K562 treated with DMSO at 1 percent for 12 hours (cell line): ENCODE data around the gene MRPL55. TPM values are rescaled to one million over a fixed set of nuclear protein-coding genes. Genes with fewer than 3 reads are reported as not detected.

Source experiments
- total RNA-seq: library from RNA; unstranded; fragments of 300-600 nt; gene quantifications from 2 replicates; pipeline ENCODE4 v1.2.3, GENCODE V29; 2022; ENCODE audit not compliant: insufficient read depth

MRPL55 gene
- 122 and 168 TPM in 2 replicates for total RNA-seq

GRCh38 chr1:228109073-228109961 lies at the start of gene MRPL55:
Gene MRPL55 (minus strand): TSS chr1:228109299. CDS start chr1:228108260, 1,039 bp downstream.

GRCh38 chr1:228149406-228150119 lies 40.5 kb upstream of the MRPL55 start, which contains the start of gene GJC2:
Gene GJC2 (plus strand): TSS chr1:228149930. CDS start chr1:228157759, 7,829 bp downstream.

GRCh38 chr1:228139931-228140723 lies 31.0 kb upstream of the MRPL55 start, which contains the start of gene GUK1:
Gene GUK1 (plus strand): TSS chr1:228140279. CDS start chr1:228140303, 24 bp downstream.

GRCh38 chr1:228102791-228103620 lies 6.1 kb downstream of the MRPL55 start, which contains the start of gene C1orf35:
Gene C1orf35 (minus strand): TSS chr1:228103325. CDS start chr1:228103227, 98 bp downstream.

GRCh38 chr1:228082214-228082917 lies 26.7 kb downstream of the MRPL55 start, which contains the start of gene ARF1:
Gene ARF1 (plus strand): TSS chr1:228082708. CDS start chr1:228097115, 14,407 bp downstream.

Other genes starting within 250 kb of the MRPL55 start
- 0.25 and 0.38 TPM in 2 replicates for gene WNT9A, start 161.4 kb downstream of the MRPL55 start, total RNA-seq
- not detected in 2 replicates for gene WNT3A, start 102.3 kb downstream of the MRPL55 start, total RNA-seq
- gene ARF1, start 26.6 kb downstream of the MRPL55 start, total RNA-seq: 456 and 567 TPM in 2 replicates
- gene C1orf35, start 6.0 kb downstream of the MRPL55 start, total RNA-seq: 41.2 and 55.0 TPM in 2 replicates
- 371 and 501 TPM in 2 replicates for gene GUK1, start 31.0 kb upstream of the MRPL55 start, total RNA-seq
- gene GJC2, start 40.6 kb upstream of the MRPL55 start, total RNA-seq: 0.65 and 0.74 TPM in 2 replicates
- gene IBA57, start 56.5 kb upstream of the MRPL55 start, total RNA-seq: 3.9 and 6.8 TPM in 2 replicates
- gene OBSCN, start 98.7 kb upstream of the MRPL55 start, total RNA-seq: 6.8 and 11.9 TPM in 2 replicates